ENCODE measurements around the gene EGFL7.

DNA sequence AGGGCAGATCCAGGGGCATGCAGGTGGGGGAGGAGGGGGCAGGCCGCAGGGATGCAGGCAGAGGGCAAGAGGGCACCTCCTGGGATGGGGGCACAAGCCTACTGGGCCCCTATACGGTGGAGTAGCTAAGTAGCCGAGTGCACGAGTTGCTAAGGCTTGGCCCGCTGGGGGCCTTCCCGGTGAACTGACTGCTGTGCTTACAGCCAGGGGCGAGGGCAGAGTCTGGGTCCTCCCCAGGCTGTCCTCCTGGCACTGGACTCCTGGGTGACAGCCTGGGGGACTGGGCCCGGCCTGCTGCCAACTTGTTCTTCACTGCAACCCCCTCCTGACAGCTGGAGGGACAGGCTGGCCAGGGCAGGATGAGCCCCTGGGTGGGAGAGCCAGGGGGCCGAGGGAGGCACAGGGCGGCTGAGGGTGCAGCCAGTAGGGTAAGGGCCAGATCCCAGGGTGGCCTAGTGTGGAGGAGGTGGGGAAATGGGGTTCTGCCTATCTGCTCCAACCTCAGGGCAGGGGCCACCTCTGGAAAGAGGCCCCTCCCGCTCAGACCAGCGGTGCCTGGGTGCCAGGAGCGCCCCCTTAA lies 1.7 kb upstream of the EGFL7 start:
- TF ChIP-seq, protein P1, sequence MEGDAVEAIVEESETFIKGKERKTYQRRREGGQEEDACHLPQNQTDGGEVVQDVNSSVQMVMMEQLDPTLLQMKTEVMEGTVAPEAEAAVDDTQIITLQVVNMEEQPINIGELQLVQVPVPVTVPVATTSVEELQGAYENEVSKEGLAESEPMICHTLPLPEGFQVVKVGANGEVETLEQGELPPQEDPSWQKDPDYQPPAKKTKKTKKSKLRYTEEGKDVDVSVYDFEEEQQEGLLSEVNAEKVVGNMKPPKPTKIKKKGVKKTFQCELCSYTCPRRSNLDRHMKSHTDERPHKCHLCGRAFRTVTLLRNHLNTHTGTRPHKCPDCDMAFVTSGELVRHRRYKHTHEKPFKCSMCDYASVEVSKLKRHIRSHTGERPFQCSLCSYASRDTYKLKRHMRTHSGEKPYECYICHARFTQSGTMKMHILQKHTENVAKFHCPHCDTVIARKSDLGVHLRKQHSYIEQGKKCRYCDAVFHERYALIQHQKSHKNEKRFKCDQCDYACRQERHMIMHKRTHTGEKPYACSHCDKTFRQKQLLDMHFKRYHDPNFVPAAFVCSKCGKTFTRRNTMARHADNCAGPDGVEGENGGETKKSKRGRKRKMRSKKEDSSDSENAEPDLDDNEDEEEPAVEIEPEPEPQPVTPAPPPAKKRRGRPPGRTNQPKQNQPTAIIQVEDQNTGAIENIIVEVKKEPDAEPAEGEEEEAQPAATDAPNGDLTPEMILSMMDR (IDR thresholded peaks at IDR 0.05): no peak
- no peak for TF ChIP-seq POLR2A (IDR thresholded peaks at IDR 0.05)

Data from adrenal gland (tissue), 5 donors.